ENCODE measurements around the gene COL4A2.

Gene COL4A2

DNA sequence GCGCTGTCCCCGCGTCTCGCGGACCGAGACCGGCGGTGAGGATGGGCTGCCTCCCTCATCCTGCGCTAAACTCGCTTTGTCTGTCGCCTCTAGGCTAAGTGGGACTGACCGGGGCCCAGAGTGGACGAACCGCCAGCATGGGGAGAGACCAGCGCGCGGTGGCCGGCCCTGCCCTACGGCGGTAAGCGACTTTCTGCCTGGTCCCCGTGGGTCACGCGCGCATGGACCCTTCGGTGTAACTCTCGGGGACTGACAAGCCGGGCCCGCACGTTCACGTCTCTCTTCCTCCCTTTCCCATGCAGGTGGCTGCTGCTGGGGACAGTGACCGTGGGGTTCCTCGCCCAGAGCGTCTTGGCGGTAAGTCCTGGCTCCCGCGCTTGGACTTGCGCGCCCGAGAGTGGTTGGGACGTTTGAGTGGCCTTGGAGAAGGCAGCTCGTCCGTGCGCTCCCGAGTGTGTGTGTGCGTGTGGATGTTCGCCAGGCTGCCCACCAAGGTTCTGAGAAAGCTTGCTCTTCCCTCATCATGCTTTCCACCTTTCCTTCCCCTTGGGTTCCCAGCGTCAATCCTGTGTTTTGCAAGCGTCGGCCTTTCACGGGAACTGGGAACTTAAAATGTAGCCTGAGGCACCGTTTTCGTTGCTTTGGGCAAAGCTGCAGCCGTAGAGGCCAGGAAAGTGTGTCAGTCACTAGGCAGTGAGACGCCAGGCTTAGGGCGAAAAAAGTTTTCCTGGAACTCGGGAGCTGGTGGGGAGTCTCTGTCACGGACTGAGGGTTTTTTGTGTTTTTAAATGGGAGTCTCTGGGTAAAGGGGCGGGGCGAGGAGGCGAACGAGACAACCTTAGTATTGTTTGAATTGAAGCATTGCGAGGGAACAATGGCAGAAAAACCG, 927 bp downstream of the COL4A2 start:
- Mint-ChIP-seq H3K4me1 (peaks cover 64% of the 10 kb centered on the region), H3K27ac (peak overlapping the region; percentile 93 to 98 (median 97))
- TF ChIP-seq, protein P1, sequence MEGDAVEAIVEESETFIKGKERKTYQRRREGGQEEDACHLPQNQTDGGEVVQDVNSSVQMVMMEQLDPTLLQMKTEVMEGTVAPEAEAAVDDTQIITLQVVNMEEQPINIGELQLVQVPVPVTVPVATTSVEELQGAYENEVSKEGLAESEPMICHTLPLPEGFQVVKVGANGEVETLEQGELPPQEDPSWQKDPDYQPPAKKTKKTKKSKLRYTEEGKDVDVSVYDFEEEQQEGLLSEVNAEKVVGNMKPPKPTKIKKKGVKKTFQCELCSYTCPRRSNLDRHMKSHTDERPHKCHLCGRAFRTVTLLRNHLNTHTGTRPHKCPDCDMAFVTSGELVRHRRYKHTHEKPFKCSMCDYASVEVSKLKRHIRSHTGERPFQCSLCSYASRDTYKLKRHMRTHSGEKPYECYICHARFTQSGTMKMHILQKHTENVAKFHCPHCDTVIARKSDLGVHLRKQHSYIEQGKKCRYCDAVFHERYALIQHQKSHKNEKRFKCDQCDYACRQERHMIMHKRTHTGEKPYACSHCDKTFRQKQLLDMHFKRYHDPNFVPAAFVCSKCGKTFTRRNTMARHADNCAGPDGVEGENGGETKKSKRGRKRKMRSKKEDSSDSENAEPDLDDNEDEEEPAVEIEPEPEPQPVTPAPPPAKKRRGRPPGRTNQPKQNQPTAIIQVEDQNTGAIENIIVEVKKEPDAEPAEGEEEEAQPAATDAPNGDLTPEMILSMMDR (IDR thresholded peaks at IDR 0.05; ENCODE audit: unreplicated experiment in 3 of 3), result no peak

DNA sequence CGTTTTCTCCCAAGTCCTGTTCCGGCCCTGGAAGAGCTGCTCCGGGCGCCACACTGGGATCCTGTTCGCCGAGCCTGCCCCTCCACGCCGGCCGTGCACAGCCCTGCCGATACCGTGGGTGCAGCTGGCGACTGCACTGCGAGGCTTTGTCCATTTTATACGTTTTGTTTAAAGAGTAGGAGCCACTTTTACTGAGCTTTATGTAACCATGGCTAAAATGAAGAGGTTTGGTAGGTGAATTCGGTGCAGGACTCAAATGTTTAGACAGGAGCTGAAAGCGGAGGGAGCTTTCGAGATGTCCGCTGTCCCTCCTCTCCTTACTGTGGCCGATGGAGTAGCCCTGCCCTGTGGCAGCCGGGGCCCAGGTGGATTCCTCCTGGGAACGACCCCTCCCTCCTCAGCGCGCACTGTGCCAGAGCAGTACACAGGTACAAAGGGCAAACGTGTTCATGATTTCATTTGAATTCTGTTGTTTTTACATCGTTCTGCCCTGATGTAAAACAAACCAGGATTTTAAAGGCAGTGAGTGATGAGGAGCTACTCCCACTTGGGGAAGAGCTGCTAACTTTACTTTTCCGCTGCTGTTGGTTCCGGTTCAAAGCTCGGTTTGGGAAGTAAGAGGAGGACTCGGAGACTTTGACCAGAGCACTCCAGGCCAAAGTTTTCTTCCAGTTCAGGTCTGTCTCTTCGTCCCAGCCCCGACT, 1.7 kb downstream of the COL4A2 start:
- TF ChIP-seq, protein P1 (IDR thresholded peaks at IDR 0.05; ENCODE audit: unreplicated experiment in 3 of 3), result no peak
- Mint-ChIP-seq H3K27ac (peak overlapping the region; percentile 93 to 98 (median 97)), H3K4me3 (peak overlapping the region; percentile 98 to 99 (median 98)), H3K4me1 (peaks cover 56% of the 10 kb centered on the region), H3K36me3 (ENCODE audit: low read depth) (peaks cover 15% of the 10 kb centered on the region), H3K27me3 (ENCODE audit: low read depth) (no peaks in the 10 kb centered on the region), H3K9me3 (no peaks in the 10 kb centered on the region)

More for the DNA sequence above, 927 bp downstream of the COL4A2 start:
- peak overlapping the region; percentile 98 to 99 (median 98) for H3K4me3 Mint-ChIP-seq
- no peaks in the 10 kb centered on the region for H3K9me3 Mint-ChIP-seq
- no peaks in the 10 kb centered on the region for H3K27me3 Mint-ChIP-seq (ENCODE audit: low read depth)
- peaks cover 13% of the 10 kb centered on the region for H3K36me3 Mint-ChIP-seq (ENCODE audit: low read depth)

DNA sequence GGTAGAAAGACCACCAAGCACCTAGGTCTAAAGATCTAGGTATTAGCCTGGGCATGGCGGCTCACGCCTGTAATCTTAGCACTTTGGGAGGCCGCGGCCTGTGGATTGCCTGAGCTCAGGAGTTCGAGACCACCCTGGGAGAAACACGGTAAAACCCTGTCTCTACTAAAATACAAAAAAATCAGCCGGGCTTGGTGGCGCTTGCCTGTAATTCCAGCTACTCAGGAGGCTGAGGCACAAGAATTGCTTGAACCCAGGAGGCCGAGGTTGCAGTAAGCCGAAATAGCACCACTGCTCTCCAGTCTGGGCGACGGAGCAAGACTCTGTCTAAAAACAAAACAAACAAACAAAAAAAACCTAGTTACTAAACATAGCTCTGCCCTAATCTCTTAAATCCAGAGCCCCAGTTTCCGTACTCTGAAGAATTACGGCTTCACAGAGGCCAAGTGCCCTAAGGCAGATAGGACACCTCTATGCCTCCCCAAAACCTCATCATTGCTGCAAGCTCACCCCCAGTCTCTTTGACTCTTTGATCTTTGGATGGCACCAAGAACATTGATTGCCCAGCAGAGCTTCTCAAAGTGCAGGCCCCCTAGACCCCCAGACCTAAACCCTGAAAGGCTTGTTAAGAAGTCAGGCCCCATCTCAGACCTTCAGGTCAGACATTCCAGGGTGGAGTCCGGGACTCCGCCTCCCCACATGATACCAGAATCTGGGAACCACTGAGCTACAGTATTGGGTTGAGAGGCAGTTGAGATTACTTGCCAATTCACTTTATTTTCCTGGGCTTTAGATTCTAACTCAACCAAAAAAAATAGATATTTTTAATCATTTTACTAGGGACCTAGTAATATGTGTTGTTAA, 2.8 kb downstream of the COL4A2 start:
- peak overlapping the region; percentile 98 to 99 (median 98) for H3K4me3 Mint-ChIP-seq
- H3K36me3 Mint-ChIP-seq (ENCODE audit: low read depth), result peaks cover 20% of the 10 kb centered on the region
- peaks cover 52% of the 10 kb centered on the region for H3K4me1 Mint-ChIP-seq
- TF ChIP-seq, protein P1 (IDR thresholded peaks at IDR 0.05; ENCODE audit: unreplicated experiment in 3 of 3), result no peak
- peak overlapping the region; percentile 84 to 98 (median 93) for H3K27ac Mint-ChIP-seq
- no peaks in the 10 kb centered on the region for H3K9me3 Mint-ChIP-seq
- H3K27me3 Mint-ChIP-seq (ENCODE audit: low read depth), result no peaks in the 10 kb centered on the region

DNA sequence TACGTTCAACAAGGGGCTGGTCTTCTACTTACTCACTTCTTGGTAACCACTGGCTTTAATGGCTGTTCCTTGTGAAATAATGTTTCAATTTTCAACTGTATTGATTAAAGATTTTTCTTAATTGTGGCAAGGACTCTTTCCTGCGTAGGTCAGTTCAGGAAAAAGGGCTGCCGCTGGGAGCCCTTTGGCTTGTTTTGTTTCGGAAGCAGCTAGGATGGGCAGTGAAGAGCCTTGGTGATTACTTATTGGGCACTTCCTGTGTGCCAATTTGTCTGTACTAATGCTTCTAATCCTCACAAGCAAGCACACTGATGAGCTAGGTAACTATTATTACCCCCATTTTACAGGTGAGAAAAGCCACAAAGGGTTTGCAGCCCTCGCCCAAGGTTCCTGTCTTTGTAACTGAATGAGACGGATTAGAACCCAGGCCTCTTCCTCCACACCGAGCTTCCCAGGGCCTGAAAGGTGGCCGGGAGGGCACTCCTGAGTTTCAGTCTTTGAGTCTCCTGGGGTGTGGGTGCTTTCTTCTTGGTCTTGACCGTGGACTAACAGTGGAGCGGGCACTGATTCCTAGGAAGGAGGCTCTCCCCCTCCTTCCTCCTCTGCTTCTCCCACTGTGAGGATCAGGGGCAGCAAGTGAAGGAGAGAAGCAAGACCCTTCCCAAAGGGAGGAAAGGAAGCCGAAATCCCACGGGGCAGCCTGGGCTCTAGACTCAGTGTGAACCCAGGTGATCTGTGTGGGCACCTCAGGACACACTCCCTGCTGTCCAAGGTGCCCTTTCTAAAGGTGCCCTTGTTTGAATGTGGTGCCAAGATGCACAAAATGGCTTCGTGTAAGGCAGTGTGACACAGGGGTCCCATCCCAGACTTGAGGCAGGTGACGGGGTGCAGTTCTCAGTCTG, 3.7 kb downstream of the COL4A2 start:
- peaks cover 48% of the 10 kb centered on the region for H3K4me1 Mint-ChIP-seq
- H3K4me3 Mint-ChIP-seq, result peak overlapping the region; percentile 30 to 99 (median 98)
- H3K36me3 Mint-ChIP-seq (ENCODE audit: low read depth), result peaks cover 25% of the 10 kb centered on the region
- H3K9me3 Mint-ChIP-seq, result no peaks in the 10 kb centered on the region
- peak overlapping the region in 2 of 3 experiments; percentile 93 to 98 for H3K27ac Mint-ChIP-seq
- no peaks in the 10 kb centered on the region for H3K27me3 Mint-ChIP-seq (ENCODE audit: low read depth)
- TF ChIP-seq, protein P1 (IDR thresholded peaks at IDR 0.05; ENCODE audit: unreplicated experiment in 3 of 3), result no peak
